Keratinocyte (primary cell): ENCODE data around the gene KSR2. TPM values are rescaled to one million over a fixed set of nuclear protein-coding genes. Genes with fewer than 3 reads are reported as not detected.

ENCODE experiments used
- DNase-seq: peaks from one replicate; pipeline ENCODE4 v3.0.0-alpha.2; 2011; ENCODE audit warnings: low read depth, missing footprints, low spot score
- FAIRE-seq: peaks from 2 replicates; lab custom pipeline; 2011; peaks lifted over from hg19 to GRCh38; lab: Jason Lieb, UNC
- H2AFZ ChIP-seq: 2 replicates; pipeline ENCODE4 v1.6.0; 2012; ENCODE audit warnings: low read length, control low read depth, inconsistent platforms; ENCODE audit not compliant: control insufficient read depth
- H3K27ac ChIP-seq: 2 replicates; pipeline ENCODE4 v1.5.1; 2011; ENCODE audit warnings: low read length; ENCODE audit not compliant: control insufficient read depth, insufficient read depth
- H3K27me3 ChIP-seq: 3 replicates; pipeline ENCODE4 v1.6.0; 2011; ENCODE audit warnings: low read length; ENCODE audit not compliant: control insufficient read depth, insufficient read depth; ENCODE audit errors: extremely low read depth
- H3K36me3 ChIP-seq, 2 experiments: 2 replicates in 1 of 2; 3 replicates in 1 of 2; pipeline ENCODE4 v1.5.1; 2011; ENCODE audit warnings: low read length in 2 of 2, mild to moderate bottlenecking in 1 of 2; ENCODE audit not compliant: control insufficient read depth in 2 of 2, insufficient read depth in 2 of 2; ENCODE audit errors: extremely low read depth in 1 of 2
- H3K4me1 ChIP-seq: 3 replicates; pipeline ENCODE4 v1.5.1; 2011; ENCODE audit warnings: low read length; ENCODE audit not compliant: control insufficient read depth, insufficient read depth; ENCODE audit errors: extremely low read depth
- H3K4me2 ChIP-seq: 3 replicates; pipeline ENCODE4 v1.6.0; 2011; ENCODE audit warnings: low read depth, low read length; ENCODE audit not compliant: control insufficient read depth, insufficient read depth; ENCODE audit errors: extremely low read depth
- H3K4me3 ChIP-seq, 3 experiments: fragments of 200-600 bp in 1 of 3; sonication (generic) in 1 of 3; 2 replicates in 2 of 3; 3 replicates in 1 of 3; pipeline ENCODE4 v1.5.1; 2011 to 2016; ENCODE audit warnings: low read length in 3 of 3, mild to moderate bottlenecking in 3 of 3, control low read depth in 2 of 3, inconsistent platforms in 1 of 3, low read depth in 1 of 3, mixed read lengths in 1 of 3, mixed run types in 1 of 3, moderate library complexity in 1 of 3; ENCODE audit not compliant: control insufficient read depth in 2 of 3, insufficient read depth in 2 of 3; ENCODE audit errors: extremely low read depth in 1 of 3
- H3K79me2 ChIP-seq: 2 replicates; pipeline ENCODE4 v1.6.0; 2012; ENCODE audit warnings: low read length; ENCODE audit not compliant: control insufficient read depth, insufficient read depth
- H3K9ac ChIP-seq: 3 replicates; pipeline ENCODE4 v1.6.0; 2011; ENCODE audit warnings: low read length; ENCODE audit not compliant: control insufficient read depth, insufficient read depth; ENCODE audit errors: extremely low read depth
- H3K9me1 ChIP-seq: 3 replicates; pipeline ENCODE4 v1.6.0; 2011; ENCODE audit warnings: low read length; ENCODE audit not compliant: control insufficient read depth, insufficient read depth; ENCODE audit errors: extremely low read depth
- H3K9me3 ChIP-seq: 2 replicates; pipeline ENCODE4 v1.5.1; 2012; ENCODE audit warnings: low read depth, low read length; ENCODE audit not compliant: control insufficient read depth
- H4K20me1 ChIP-seq: 3 replicates; pipeline ENCODE4 v1.6.0; 2011; ENCODE audit warnings: low read length; ENCODE audit not compliant: control insufficient read depth, insufficient read depth; ENCODE audit errors: extremely low read depth
- CTCF ChIP-seq, 3 experiments: IDR thresholded peaks in 1 of 3; conservative IDR thresholded peaks in 1 of 3; optimal IDR thresholded peaks in 1 of 3; 2 replicates in 2 of 3; 3 replicates in 1 of 3; pipeline versions ENCODE3 to v1.5.1; 2011; ENCODE audit warnings: low read length in 3 of 3, mild to moderate bottlenecking in 3 of 3, moderate library complexity in 2 of 3, control low read depth in 1 of 3, inconsistent platforms in 1 of 3; ENCODE audit not compliant: insufficient read depth in 2 of 3; ENCODE audit errors: extremely low read depth in 1 of 3
- EZH2 ChIP-seq: IDR thresholded peaks from one replicate; pipeline ENCODE4 v1.6.1; 2012; ENCODE audit warnings: inconsistent platforms, mild to moderate bottlenecking, low read length, moderate library complexity
- dilution Hi-C: fragments of 300-500 bp; cut with MboI; formaldehyde crosslinking; loops from one replicate; pipeline ENCODE4 v1.7.0; 2020; ENCODE audit warnings: low sequenced_read_pairs; ENCODE audit not compliant: extremely low pct_ligation_motif_present
- polyA plus RNA-seq, 5 experiments: library from polyadenylated mRNA; depleted of rRNA in 3 of 5; stranded (reverse) in 3 of 5; stranded (forward) in 1 of 5; unstranded in 1 of 5; fragments of >200 nt; gene quantifications; 1 replicate in 1 of 5; 2 replicates in 3 of 5; 3 replicates in 1 of 5; pipeline versions ENCODE4 v1.2.1 to v1.2.3, GENCODE V29; 2011 to 2012; ENCODE audit warnings: missing spikeins in 2 of 5, low read depth in 1 of 5, low replicate concordance in 1 of 5

The KSR2 gene
- polyA plus RNA-seq, 1 donor (not counting 4 experiments of a cell fraction or from before 2014, with no cell fraction given), result 0.01 TPM

GRCh38 chr12:117867348-117867747, 101.4 kb downstream of the KSR2 start:
- H3K4me3 ChIP-seq, result no peak overlapping the region
- TF ChIP-seq CTCF (optimal IDR thresholded peaks at IDR 0.05 in 1 of 3, IDR thresholded peaks at IDR 0.05 in 1 of 3, conservative IDR thresholded peaks at IDR 0.05 in 1 of 3; ENCODE audit: extremely low read depth in 1 of 3, insufficient read depth in 2 of 3, low read length in 3 of 3) (no peak), EZH2 (no peak)
- no peak overlapping the region for H3K9ac ChIP-seq
- no peaks in the 10 kb centered on the region for H3K4me1 ChIP-seq
- dilution Hi-C loops, result no loop called here
- H3K79me2 ChIP-seq, result no peaks in the 10 kb centered on the region
- DNase-seq (no peak), FAIRE-seq (no peak)
- no peaks in the 10 kb centered on the region for H3K9me3 ChIP-seq
- no peak overlapping the region for H3K4me2 ChIP-seq
- H3K9me1 ChIP-seq, result no peaks in the 10 kb centered on the region
- no peak overlapping the region for H3K27ac ChIP-seq
- no peaks in the 10 kb centered on the region for H3K27me3 ChIP-seq
- no peaks in the 10 kb centered on the region for H4K20me1 ChIP-seq
- no peak overlapping the region for H2AFZ ChIP-seq
- H3K36me3 ChIP-seq, result no peaks in the 10 kb centered on the region

- Histone ChIP-seq H3K9ac (no peak overlapping the region), H3K27ac (no peak overlapping the region), H3K9me3 (no peaks in the 10 kb centered on the region), H3K9me1 (no peaks in the 10 kb centered on the region), H3K4me1 (no peaks in the 10 kb centered on the region), H2AFZ (no peak overlapping the region), H3K27me3 (no peaks in the 10 kb centered on the region), H3K4me2 (no peak overlapping the region), H3K36me3 (no peaks in the 10 kb centered on the region), H3K4me3 (no peak overlapping the region), H3K79me2 (no peaks in the 10 kb centered on the region), H4K20me1 (no peaks in the 10 kb centered on the region)
- TF ChIP-seq CTCF (optimal IDR thresholded peaks at IDR 0.05 in 1 of 3, IDR thresholded peaks at IDR 0.05 in 1 of 3, conservative IDR thresholded peaks at IDR 0.05 in 1 of 3; ENCODE audit: extremely low read depth in 1 of 3, insufficient read depth in 2 of 3, low read length in 3 of 3) (no peak), EZH2 (no peak)
- no peak for FAIRE-seq
- no peak for DNase-seq
- dilution Hi-C loops, result no loop called here
Observed at GRCh38 chr12:117865505-117865904, 103.3 kb downstream of the KSR2 start.
